ENCODE results near the gene C1orf21. TPM values are rescaled to one million over a fixed set of nuclear protein-coding genes. Genes with fewer than 3 reads are reported as not detected.

The C1orf21 gene
- polyA plus RNA-seq, 1 donor: 59.4 TPM

DNA sequence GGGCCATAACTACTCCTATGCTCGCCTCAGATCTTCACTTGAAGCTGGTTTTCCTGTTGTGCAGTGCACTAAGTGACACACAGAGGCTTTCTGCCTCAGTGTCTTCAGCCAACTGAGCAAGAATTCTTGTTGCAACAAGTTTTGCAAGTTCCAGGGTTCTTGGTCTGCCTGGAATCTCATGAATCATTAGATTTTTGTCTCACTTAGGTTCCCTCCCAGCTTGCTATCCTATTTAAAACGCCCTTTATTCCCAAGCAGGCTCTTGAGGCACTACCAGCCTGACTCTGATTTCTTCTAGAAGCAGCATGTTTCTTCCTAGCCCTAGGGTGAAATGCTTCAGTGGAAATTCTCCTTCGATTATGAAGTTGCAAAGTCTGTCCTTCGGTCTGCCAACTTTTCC is 158.8 kb downstream of the C1orf21 start:
- Histone ChIP-seq H3K4me3 (ENCODE audit: low read length) (no peak overlapping the region), H3K9me3 (ENCODE audit: control insufficient read depth, low read depth, low read length) (no peaks in the 10 kb centered on the region), H3K27me3 (ENCODE audit: control insufficient read depth, insufficient read depth, low read length) (no peaks in the 10 kb centered on the region), H3K4me1 (ENCODE audit: control insufficient read depth, insufficient read depth, low read length) (no peaks in the 10 kb centered on the region), H3K36me3 (ENCODE audit: control insufficient read depth, insufficient read depth, low read length) (peaks cover 5% of the 10 kb centered on the region), H3K27ac (ENCODE audit: low read length) (no peak overlapping the region)
- WGBS (ENCODE audit: insufficient coverage, low lambda C conversion rate): 100% methylated on average over 1 of the region's 4 CpGs
- DNase-seq: no peak

DNA sequence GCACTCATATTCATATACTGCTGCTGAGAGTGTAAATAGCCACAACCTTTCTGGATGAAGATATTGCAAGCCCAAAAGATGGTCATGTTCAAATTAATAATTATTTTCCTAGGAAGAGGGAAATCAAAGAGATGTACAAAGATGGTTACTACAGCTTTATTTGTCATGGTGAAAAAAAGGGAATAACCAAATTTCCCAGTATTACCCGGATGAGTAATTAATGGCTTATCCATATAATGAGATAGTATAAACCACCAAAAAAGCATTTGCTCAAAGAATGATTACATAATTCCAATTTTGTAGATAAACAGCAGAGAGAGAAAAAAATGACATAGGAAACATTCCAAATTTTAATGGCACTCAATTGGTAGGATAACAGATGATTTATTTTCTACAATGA is 165.6 kb downstream of the C1orf21 start:
- Histone ChIP-seq H3K4me3 (ENCODE audit: low read length) (no peak overlapping the region), H3K27ac (ENCODE audit: low read length) (no peak overlapping the region), H3K9me3 (ENCODE audit: control insufficient read depth, low read depth, low read length) (no peaks in the 10 kb centered on the region), H3K4me1 (ENCODE audit: control insufficient read depth, insufficient read depth, low read length) (no peaks in the 10 kb centered on the region), H3K36me3 (ENCODE audit: control insufficient read depth, insufficient read depth, low read length) (no peaks in the 10 kb centered on the region), H3K27me3 (ENCODE audit: control insufficient read depth, insufficient read depth, low read length) (no peaks in the 10 kb centered on the region)
- WGBS (ENCODE audit: insufficient coverage, low lambda C conversion rate): 100% methylated on average over 1 of the region's 1 CpG
- DNase-seq: no peak

DNA sequence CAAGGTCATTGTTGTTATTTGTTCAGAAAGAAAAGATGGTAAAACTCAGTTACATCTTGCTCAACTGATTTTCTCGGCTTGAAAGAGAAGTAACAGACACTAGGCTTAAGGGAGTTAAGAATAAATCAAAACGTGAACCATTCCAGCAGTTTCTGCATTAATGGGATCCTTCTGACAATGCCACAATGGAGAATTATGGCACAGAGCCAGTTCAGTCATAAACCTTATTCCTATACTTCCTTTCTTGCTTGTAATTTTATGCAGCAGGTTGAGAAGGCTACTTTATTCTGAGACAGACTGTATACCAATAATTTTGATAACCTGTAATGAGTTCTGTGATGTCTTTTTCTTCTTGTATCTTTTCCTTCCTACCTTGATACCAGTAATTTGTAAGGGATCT is 167.0 kb downstream of the C1orf21 start:
- H3K4me3 ChIP-seq (ENCODE audit: low read length): no peak overlapping the region
- no CpG with 5 or more reads among the region's 2 CpGs for WGBS (ENCODE audit: insufficient coverage, low lambda C conversion rate)

DNA sequence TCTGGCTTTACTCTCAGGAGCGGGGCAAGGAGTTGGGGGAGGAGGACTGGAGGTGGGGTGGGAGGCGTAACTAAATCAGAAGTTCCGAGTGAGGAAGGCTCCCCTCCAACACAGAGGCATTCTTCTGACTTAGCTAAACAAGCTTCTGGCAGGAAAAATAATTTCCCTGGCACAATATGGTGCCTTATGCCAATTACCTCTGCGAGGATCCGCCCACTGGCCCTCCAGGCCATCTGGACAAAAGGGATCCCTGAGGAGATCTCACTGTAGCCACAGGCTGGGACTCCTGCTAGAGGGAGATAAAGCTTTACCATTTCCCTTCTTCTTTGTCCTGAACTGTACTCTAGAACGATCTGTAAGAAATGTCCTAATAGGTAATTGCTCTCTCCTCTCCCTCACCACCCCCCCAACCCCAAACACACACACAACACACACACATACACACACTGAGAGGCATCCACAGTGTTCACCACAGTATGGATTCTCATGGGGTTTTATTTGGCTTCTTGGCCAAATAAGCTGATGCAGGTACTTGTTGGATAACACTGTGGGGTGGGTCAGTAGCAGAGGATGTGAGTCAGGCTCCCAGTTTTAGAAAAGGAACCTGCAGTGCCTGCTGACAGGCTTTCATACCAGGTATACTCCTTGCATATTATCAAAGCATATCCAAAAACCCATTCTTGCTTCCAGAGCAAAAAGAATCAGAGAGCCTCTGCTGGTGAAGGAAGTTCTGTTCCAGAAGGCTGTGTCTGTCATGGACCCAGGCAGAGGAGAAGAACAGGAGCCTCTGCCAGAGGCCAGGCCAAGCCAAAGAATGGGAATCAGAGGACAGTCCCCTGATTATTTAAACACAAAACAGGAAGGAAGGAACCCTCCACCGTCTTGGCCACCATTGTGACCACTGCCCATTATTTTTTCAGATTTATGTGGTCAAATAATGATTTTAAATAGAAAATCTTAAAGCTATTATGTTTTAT is 169.1 kb downstream of the C1orf21 start:
- Histone ChIP-seq H3K27me3 (ENCODE audit: control insufficient read depth, insufficient read depth, low read length) (no peaks in the 10 kb centered on the region), H3K36me3 (ENCODE audit: control insufficient read depth, insufficient read depth, low read length) (no peaks in the 10 kb centered on the region), H3K27ac (ENCODE audit: low read length) (no peak overlapping the region), H3K4me3 (ENCODE audit: low read length) (no peak overlapping the region), H3K9me3 (ENCODE audit: control insufficient read depth, low read depth, low read length) (no peaks in the 10 kb centered on the region), H3K4me1 (ENCODE audit: control insufficient read depth, insufficient read depth, low read length) (no peaks in the 10 kb centered on the region)
- no peak for DNase-seq
- 100% methylated on average over 1 of the region's 7 CpGs for WGBS (ENCODE audit: insufficient coverage, low lambda C conversion rate)

More for the DNA sequence above, 167.0 kb downstream of the C1orf21 start:
- H3K27ac ChIP-seq (ENCODE audit: low read length): no peak overlapping the region
- H3K36me3 ChIP-seq (ENCODE audit: control insufficient read depth, insufficient read depth, low read length): no peaks in the 10 kb centered on the region
- H3K9me3 ChIP-seq (ENCODE audit: control insufficient read depth, low read depth, low read length): no peaks in the 10 kb centered on the region
- H3K4me1 ChIP-seq (ENCODE audit: control insufficient read depth, insufficient read depth, low read length): no peaks in the 10 kb centered on the region
- DNase-seq: no peak
- H3K27me3 ChIP-seq (ENCODE audit: control insufficient read depth, insufficient read depth, low read length): no peaks in the 10 kb centered on the region

DNA sequence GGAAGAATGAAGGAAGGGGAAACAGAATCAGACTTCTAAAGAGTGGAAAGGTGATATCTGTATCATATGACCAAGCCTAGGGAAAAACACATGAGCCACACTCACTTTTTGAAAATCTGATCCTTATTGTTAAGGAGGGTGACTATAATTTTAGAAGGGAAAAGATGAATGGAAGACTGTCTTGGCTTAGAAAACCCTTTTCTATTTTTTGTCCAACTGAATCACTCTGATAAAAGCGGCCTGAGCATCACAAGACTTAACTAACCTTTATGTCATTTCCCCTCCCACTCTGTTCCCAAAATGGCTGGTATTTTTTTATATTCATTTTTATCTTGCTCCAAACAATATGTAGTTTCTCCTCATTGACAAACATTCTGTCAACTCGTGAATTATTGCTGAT is 169.8 kb downstream of the C1orf21 start:
- Histone ChIP-seq H3K27me3 (ENCODE audit: control insufficient read depth, insufficient read depth, low read length) (no peaks in the 10 kb centered on the region), H3K27ac (ENCODE audit: low read length) (no peak overlapping the region), H3K4me1 (ENCODE audit: control insufficient read depth, insufficient read depth, low read length) (no peaks in the 10 kb centered on the region), H3K36me3 (ENCODE audit: control insufficient read depth, insufficient read depth, low read length) (no peaks in the 10 kb centered on the region), H3K4me3 (ENCODE audit: low read length) (no peak overlapping the region), H3K9me3 (ENCODE audit: control insufficient read depth, low read depth, low read length) (no peaks in the 10 kb centered on the region)
- DNase-seq: no peak
- WGBS (ENCODE audit: insufficient coverage, low lambda C conversion rate): no CpG with 5 or more reads among the region's 2 CpGs

DNA sequence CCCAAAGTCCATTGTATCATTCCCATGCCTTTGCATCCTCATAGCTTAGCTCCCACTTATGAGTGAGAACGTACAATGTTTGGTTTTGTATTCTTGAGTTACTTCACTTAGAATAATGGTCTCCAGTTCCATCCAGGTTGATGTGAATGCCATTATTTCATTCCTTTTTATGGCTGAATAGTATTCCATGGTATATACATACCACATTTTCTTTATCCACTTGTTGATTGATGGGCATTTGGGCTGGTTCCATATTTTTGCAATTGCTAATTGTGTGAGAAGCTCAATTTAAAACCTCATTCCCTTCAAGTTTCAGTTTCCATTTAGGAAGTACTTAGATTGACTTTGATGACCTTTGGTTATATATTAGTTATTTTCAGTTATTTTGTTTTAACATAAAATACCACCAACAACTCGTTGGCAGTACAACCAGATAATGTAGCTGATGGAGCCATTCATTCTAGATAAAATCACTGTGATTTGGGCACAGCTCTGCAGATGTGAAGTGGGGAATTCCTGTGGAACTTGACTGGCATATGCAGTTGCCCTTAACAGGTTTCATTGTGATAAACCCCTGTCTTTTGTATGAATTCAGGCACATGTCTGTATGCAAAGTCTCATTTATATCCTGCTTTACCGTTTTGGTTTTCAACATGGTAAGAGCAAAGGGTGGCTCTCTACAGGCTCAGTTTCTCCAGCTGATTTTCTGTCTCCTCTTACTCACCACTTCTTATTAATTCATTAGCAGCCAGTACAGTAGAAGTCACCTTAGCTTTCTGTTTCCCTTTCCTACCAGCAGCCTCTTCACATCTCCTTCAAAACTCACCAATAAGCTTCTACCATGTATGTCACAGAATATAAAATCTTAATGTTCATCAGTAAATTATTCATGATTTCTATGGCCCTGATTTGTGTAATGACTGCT is 170.9 kb downstream of the C1orf21 start:
- H3K4me1 ChIP-seq (ENCODE audit: control insufficient read depth, insufficient read depth, low read length): no peaks in the 10 kb centered on the region
- H3K36me3 ChIP-seq (ENCODE audit: control insufficient read depth, insufficient read depth, low read length): no peaks in the 10 kb centered on the region
- DNase-seq: no peak
- H3K27me3 ChIP-seq (ENCODE audit: control insufficient read depth, insufficient read depth, low read length): no peaks in the 10 kb centered on the region
- no peaks in the 10 kb centered on the region for H3K9me3 ChIP-seq (ENCODE audit: control insufficient read depth, low read depth, low read length)
- H3K4me3 ChIP-seq (ENCODE audit: low read length): no peak overlapping the region
- no peak overlapping the region for H3K27ac ChIP-seq (ENCODE audit: low read length)
- WGBS (ENCODE audit: insufficient coverage, low lambda C conversion rate): no CpG with 5 or more reads among the region's 3 CpGs

DNA sequence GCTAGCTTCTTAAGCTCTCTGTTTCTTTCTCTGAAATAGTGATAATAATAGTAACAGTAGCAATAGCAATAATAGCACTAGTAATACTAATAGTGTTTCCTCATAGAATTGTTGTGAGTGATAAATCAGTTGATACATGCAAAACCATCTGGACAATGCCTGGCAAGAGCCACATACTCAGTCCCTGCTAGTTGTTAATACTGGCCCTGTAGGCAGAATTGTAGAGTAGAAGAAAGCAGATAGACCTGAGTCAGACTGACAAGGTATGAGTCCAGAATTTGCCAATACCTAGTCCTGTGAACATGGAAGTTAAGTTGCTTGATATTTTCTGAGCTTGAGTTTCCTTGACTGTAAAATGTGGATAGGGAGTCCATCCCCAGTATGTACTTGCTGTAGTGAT is 171.9 kb downstream of the C1orf21 start:
- Histone ChIP-seq H3K27ac (ENCODE audit: low read length) (no peak overlapping the region), H3K36me3 (ENCODE audit: control insufficient read depth, insufficient read depth, low read length) (no peaks in the 10 kb centered on the region), H3K4me3 (ENCODE audit: low read length) (no peak overlapping the region), H3K9me3 (ENCODE audit: control insufficient read depth, low read depth, low read length) (no peaks in the 10 kb centered on the region), H3K4me1 (ENCODE audit: control insufficient read depth, insufficient read depth, low read length) (no peaks in the 10 kb centered on the region), H3K27me3 (ENCODE audit: control insufficient read depth, insufficient read depth, low read length) (no peaks in the 10 kb centered on the region)
- DNase-seq: no peak

DNA sequence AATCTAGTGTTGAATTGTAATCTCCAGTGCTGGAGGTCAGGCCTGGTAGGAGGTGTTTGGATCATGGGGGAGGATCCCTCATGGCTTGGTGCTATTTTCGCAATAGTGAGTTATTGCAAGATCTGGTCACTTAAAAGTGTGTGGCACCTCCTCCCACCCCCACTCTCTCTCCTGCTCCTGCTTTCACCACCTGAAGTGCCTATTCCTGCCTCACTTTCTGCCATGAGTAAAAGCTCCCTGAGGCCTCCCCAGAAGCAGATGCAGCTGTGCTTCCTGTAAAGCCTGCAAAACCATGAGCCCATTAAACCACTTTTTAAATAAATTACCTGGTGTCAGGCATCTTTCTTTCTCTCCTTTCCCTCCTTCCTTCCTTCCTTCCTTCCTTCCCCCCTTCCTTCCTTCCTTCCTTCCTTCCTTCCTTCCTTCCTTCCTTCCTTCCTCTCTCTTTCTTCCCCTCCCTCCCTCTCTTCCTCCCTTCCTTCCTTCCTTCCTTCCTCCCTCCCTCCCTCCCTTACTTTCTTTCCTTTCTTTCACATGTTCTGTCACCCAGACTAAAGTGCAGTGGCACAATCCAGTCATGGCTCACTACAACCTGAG is 172.4 kb downstream of the C1orf21 start:
- Histone ChIP-seq H3K4me1 (ENCODE audit: control insufficient read depth, insufficient read depth, low read length) (no peaks in the 10 kb centered on the region), H3K36me3 (ENCODE audit: control insufficient read depth, insufficient read depth, low read length) (no peaks in the 10 kb centered on the region), H3K27ac (ENCODE audit: low read length) (no peak overlapping the region), H3K27me3 (ENCODE audit: control insufficient read depth, insufficient read depth, low read length) (no peaks in the 10 kb centered on the region), H3K9me3 (ENCODE audit: control insufficient read depth, low read depth, low read length) (no peaks in the 10 kb centered on the region), H3K4me3 (ENCODE audit: low read length) (no peak overlapping the region)
- WGBS (ENCODE audit: insufficient coverage, low lambda C conversion rate): no CpG with 5 or more reads among the region's 1 CpG
- no peak for DNase-seq

DNA sequence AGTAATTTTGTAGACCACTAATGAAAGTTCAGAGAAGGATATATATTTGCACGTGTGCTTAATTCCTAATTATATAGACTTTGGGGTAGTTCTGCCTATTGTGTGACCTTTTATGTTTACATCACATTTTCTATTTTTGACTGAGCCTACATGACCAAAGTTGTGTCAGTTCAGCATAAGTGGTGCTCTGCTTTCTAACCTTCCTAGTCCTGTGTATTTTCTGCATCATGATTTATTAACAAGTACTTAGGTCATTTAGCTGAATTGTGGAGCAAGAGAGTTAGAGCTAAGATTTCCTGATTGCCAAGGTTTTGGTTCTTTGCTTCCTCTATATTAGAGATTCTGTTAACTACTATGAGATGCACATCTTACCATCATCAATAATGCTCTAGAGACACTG is 176.0 kb downstream of the C1orf21 start:
- no peaks in the 10 kb centered on the region for H3K27me3 ChIP-seq (ENCODE audit: control insufficient read depth, insufficient read depth, low read length)
- 80% methylated on average over 1 of the region's 1 CpG for WGBS (ENCODE audit: insufficient coverage, low lambda C conversion rate)
- H3K4me3 ChIP-seq (ENCODE audit: low read length): no peak overlapping the region
- no peaks in the 10 kb centered on the region for H3K9me3 ChIP-seq (ENCODE audit: control insufficient read depth, low read depth, low read length)
- H3K4me1 ChIP-seq (ENCODE audit: control insufficient read depth, insufficient read depth, low read length): peaks cover 6% of the 10 kb centered on the region
- H3K36me3 ChIP-seq (ENCODE audit: control insufficient read depth, insufficient read depth, low read length): no peaks in the 10 kb centered on the region
- H3K27ac ChIP-seq (ENCODE audit: low read length): no peak overlapping the region
- DNase-seq: no peak

DNA sequence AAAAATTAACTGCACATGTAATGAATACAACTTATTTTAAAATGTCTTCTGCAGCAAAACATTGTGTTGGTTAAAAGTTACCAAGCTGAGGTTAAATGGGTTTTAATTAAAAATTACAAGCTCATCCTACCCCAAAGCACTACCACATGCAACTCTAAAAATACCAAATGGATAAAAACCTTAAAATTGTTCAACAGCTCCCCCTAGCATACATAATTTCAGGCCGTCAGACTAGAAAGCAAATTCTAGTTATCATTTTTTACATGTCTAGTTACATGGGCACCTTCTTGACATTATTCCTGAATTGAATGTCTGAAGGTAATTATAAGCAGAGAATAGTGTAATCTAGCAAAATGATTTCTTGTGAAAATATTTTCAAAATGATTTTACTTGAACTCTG is 176.5 kb downstream of the C1orf21 start:
- H3K36me3 ChIP-seq (ENCODE audit: control insufficient read depth, insufficient read depth, low read length): no peaks in the 10 kb centered on the region
- H3K27ac ChIP-seq (ENCODE audit: low read length): no peak overlapping the region
- H3K4me1 ChIP-seq (ENCODE audit: control insufficient read depth, insufficient read depth, low read length): peaks cover 8% of the 10 kb centered on the region
- no peaks in the 10 kb centered on the region for H3K9me3 ChIP-seq (ENCODE audit: control insufficient read depth, low read depth, low read length)
- DNase-seq: peak in 1 of 2 donors; percentile 31
- H3K4me3 ChIP-seq (ENCODE audit: low read length): no peak overlapping the region
- H3K27me3 ChIP-seq (ENCODE audit: control insufficient read depth, insufficient read depth, low read length): no peaks in the 10 kb centered on the region
- WGBS (ENCODE audit: insufficient coverage, low lambda C conversion rate): 0% methylated on average over 1 of the region's 1 CpG
